Myometrial cell (primary cell): ENCODE measurements around the gene BHMT2. TPM values are rescaled to one million over a fixed set of nuclear protein-coding genes. Genes with fewer than 3 reads are reported as not detected.

Source experiments
- total RNA-seq: library from RNA; depleted of rRNA; stranded (reverse); fragments of >200 nt; gene quantifications from 2 replicates; pipeline ENCODE4 v1.2.3, GENCODE V29; 2015

BHMT2 gene, protein sequence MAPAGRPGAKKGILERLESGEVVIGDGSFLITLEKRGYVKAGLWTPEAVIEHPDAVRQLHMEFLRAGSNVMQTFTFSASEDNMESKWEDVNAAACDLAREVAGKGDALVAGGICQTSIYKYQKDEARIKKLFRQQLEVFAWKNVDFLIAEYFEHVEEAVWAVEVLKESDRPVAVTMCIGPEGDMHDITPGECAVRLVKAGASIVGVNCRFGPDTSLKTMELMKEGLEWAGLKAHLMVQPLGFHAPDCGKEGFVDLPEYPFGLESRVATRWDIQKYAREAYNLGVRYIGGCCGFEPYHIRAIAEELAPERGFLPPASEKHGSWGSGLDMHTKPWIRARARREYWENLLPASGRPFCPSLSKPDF
- total RNA-seq = 8.9 and 9.2 TPM in 2 replicates

DNA sequence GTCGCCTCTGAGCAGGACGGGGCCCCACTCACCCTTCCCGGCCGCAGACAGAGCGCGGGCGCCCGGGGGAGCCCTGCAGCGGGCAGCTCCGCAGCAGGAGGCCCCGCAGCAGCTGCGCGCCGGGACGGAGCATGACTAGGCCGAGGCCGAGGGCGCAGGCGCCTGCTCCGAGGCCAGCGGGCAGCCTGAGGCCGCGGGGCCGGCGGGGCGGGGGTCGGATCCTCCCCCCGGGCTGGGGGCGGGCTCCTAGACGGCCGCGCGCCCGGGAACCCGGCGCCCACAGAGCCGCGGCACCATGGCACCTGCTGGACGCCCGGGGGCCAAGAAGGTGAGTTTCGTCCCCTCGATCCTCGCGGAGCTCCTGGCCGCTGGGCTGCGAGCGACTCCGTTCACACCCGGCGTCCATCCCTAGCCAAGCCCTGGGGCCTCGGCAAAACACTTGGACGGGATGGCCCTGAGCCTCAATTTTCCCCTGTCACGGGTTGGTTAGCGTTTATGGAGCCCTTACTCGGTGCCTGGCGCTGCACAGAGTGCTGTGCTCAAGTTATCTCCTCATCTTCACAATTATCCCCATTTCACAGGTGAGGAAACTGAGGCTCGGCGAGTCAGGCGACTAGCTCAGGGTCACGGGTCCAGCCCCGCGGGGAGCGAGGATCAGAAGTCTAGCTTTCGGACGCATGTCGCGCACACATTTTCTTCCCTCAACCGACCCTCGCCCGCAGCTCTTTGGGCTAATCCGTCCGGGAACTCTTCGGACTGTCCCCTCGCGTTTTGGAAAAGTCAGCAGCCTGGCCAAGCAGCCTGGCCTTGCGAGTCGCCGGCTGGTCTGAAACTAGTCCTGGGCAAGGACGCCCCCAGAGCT, at the start of gene BHMT2, which contains the start of gene DMGDH:
Gene BHMT2, plus strand, starts transcription at position 280 of the 862 bp plus-strand sequence. Its CDS starts 16 bp downstream, at position 296.
Gene DMGDH, minus strand, starts transcription at position 187 of the 862 bp plus-strand sequence. Its CDS starts 54 bp downstream, at position 133.

GRCh38 chr5:79111387-79111959, 41.9 kb downstream of the BHMT2 start, which contains the start of gene BHMT:
Gene BHMT (plus strand): TSS chr5:79111809. CDS start chr5:79111886, 77 bp downstream.

Other genes with a start within 250 kb of the BHMT2 start
- 13.8 and 20.6 TPM in 2 replicates for gene ARSB, start 84.5 kb upstream of the BHMT2 start, total RNA-seq
- 0.86 and 1.9 TPM in 2 replicates for gene DMGDH, start 93 bp upstream of the BHMT2 start, total RNA-seq
- gene BHMT, start 42.0 kb downstream of the BHMT2 start, total RNA-seq = not detected in 2 replicates
- 3.5 TPM in 2 replicates for gene JMY, start 166.4 kb downstream of the BHMT2 start, total RNA-seq